GM12892 (cell line): Measurements from ENCODE around the gene HAPLN1.

Source experiments
- POLR2A ChIP-seq: IDR thresholded peaks from 2 replicates; pipeline ENCODE4 v1.6.1; 2011; ENCODE audit warnings: low read depth, low read length, control low read depth
- POLR2AphosphoS5 ChIP-seq: IDR thresholded peaks from 2 replicates; pipeline ENCODE4 v1.6.1; 2011; ENCODE audit warnings: low read depth, low read length, control low read depth
- TAF1 ChIP-seq: IDR thresholded peaks from 2 replicates; pipeline ENCODE4 v1.6.1; 2011; ENCODE audit warnings: low read depth, mild to moderate bottlenecking, control low read depth, low read length, borderline replicate concordance

- no peak for TF ChIP-seq TAF1
- no peak for TF ChIP-seq POLR2A
- no peak for TF ChIP-seq POLR2AphosphoS5
Measured at GRCh38 chr5:83665631-83666030, 55.0 kb downstream of the HAPLN1 start.
